K562 (cell line): Measurements from ENCODE around the gene C11orf65.

ENCODE experiments used
- CHD2 ChIP-seq: IDR thresholded peaks from 2 replicates; pipeline ENCODE4 v1.6.1; 2011; ENCODE audit warnings: low read depth, low read length
- HDAC6 ChIP-seq: IDR thresholded peaks from 2 replicates; pipeline ENCODE4 v1.6.1; 2012; ENCODE audit warnings: low read depth, mild to moderate bottlenecking, control low read depth, inconsistent platforms, low read length, moderate library complexity
- ZNF121 ChIP-seq: sonication (generic); formaldehyde crosslinking; conservative IDR thresholded peaks from 2 replicates; pipeline ENCODE4 v1.8.0; 2022; ENCODE audit warnings: missing genetic modification reagents
- TF ChIP-seq, protein P1 (sequence below), 3 experiments: IDR thresholded peaks in 2 of 3; conservative IDR thresholded peaks in 1 of 3; 2 replicates each; pipeline ENCODE4 v1.5.1; 2011 to 2012; ENCODE audit warnings: low read length in 3 of 3, mild to moderate bottlenecking in 3 of 3, control low read depth in 2 of 3, improper control_type of control experiment in 1 of 3, inconsistent platforms in 1 of 3, low read depth in 1 of 3, mixed read lengths in 1 of 3, moderate library complexity in 1 of 3; ENCODE audit not compliant: insufficient read depth in 2 of 3
- TF ChIP-seq, protein P2 (sequence below): fragments of 450-650 bp; IDR thresholded peaks from 2 replicates; pipeline ENCODE4 v1.7.1; 2018; ENCODE audit warnings: mild to moderate bottlenecking, low read depth; ENCODE audit not compliant: partially characterized antibody

DNA sequence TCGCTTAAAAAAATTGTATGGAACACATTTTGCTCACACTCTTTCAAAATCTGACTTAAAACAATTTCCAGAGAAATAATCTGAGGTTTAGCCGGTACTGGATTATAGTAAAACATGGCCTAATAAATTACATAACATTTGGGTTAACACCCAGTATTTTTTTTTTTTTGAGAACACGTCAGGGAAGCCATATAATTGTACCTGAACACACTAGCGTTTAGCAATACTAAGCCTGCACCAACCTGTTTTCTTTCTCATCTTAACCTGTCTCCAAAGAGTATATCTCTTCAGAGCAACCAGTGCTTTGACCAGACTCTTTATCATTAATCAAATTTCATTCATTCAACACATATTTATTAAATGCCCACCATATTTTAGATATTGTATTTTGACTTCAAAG lies 32.8 kb upstream of the C11orf65 start:
- TF ChIP-seq HDAC6 (no peak), CHD2 (no peak), ZNF121 (CRISPR knock-in tag) (no peak)
- TF ChIP-seq, protein P1, sequence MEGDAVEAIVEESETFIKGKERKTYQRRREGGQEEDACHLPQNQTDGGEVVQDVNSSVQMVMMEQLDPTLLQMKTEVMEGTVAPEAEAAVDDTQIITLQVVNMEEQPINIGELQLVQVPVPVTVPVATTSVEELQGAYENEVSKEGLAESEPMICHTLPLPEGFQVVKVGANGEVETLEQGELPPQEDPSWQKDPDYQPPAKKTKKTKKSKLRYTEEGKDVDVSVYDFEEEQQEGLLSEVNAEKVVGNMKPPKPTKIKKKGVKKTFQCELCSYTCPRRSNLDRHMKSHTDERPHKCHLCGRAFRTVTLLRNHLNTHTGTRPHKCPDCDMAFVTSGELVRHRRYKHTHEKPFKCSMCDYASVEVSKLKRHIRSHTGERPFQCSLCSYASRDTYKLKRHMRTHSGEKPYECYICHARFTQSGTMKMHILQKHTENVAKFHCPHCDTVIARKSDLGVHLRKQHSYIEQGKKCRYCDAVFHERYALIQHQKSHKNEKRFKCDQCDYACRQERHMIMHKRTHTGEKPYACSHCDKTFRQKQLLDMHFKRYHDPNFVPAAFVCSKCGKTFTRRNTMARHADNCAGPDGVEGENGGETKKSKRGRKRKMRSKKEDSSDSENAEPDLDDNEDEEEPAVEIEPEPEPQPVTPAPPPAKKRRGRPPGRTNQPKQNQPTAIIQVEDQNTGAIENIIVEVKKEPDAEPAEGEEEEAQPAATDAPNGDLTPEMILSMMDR (IDR thresholded peaks at IDR 0.05 in 2 of 3, conservative IDR thresholded peaks at IDR 0.05 in 1 of 3; ENCODE audit: insufficient read depth in 2 of 3, low read depth in 1 of 3, low read length in 3 of 3) = no peak
- TF ChIP-seq, protein P2, sequence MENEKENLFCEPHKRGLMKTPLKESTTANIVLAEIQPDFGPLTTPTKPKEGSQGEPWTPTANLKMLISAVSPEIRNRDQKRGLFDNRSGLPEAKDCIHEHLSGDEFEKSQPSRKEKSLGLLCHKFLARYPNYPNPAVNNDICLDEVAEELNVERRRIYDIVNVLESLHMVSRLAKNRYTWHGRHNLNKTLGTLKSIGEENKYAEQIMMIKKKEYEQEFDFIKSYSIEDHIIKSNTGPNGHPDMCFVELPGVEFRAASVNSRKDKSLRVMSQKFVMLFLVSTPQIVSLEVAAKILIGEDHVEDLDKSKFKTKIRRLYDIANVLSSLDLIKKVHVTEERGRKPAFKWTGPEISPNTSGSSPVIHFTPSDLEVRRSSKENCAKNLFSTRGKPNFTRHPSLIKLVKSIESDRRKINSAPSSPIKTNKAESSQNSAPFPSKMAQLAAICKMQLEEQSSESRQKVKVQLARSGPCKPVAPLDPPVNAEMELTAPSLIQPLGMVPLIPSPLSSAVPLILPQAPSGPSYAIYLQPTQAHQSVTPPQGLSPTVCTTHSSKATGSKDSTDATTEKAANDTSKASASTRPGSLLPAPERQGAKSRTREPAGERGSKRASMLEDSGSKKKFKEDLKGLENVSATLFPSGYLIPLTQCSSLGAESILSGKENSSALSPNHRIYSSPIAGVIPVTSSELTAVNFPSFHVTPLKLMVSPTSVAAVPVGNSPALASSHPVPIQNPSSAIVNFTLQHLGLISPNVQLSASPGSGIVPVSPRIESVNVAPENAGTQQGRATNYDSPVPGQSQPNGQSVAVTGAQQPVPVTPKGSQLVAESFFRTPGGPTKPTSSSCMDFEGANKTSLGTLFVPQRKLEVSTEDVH = no peak
